IMR-90 (cell line): ENCODE measurements around the gene FLNA.

ENCODE experiments used
- CEBPB ChIP-seq: IDR thresholded peaks from 2 replicates; pipeline ENCODE4 v1.6.1; 2012; ENCODE audit warnings: low read depth, low read length, improper control_type of control experiment
- CTCF ChIP-seq: conservative IDR thresholded peaks from 2 replicates; pipeline ENCODE4 v1.5.1; 2012; ENCODE audit warnings: mild to moderate bottlenecking, low read depth, low read length, improper control_type of control experiment
- MXI1 ChIP-seq: IDR thresholded peaks from 2 replicates; pipeline ENCODE4 v1.6.1; 2012; ENCODE audit warnings: low read depth, mild to moderate bottlenecking, low read length, moderate library complexity, borderline replicate concordance
- POLR2A ChIP-seq: IDR thresholded peaks from 2 replicates; pipeline ENCODE4 v1.6.1; 2012; ENCODE audit warnings: mild to moderate bottlenecking, low read depth, low read length

GRCh38 chrX:154322890-154323289 lies 51.5 kb downstream of the FLNA start:
- TF ChIP-seq POLR2A (no peak), MXI1 (no peak), CTCF (no peak), CEBPB (no peak)
